Daoy (cell line): Measurements from ENCODE around the gene OR52N1. TPM values are rescaled to one million over a fixed set of nuclear protein-coding genes. Genes with fewer than 3 reads are reported as not detected.

Experiments
- DNase-seq: peaks from one replicate; pipeline ENCODE4 v3.0.0-alpha.2; 2015; ENCODE audit warnings: low read depth
- total RNA-seq: library from RNA; depleted of rRNA; stranded (reverse); fragments of >200 nt; shearing (Covaris generic); gene quantifications from 2 replicates; pipeline ENCODE4 v1.2.3, GENCODE V29; 2014; rRNA removed

The OR52N1 gene
- 0.15 TPM in 1 of 2 replicates, not detected in the other for total RNA-seq

DNA sequence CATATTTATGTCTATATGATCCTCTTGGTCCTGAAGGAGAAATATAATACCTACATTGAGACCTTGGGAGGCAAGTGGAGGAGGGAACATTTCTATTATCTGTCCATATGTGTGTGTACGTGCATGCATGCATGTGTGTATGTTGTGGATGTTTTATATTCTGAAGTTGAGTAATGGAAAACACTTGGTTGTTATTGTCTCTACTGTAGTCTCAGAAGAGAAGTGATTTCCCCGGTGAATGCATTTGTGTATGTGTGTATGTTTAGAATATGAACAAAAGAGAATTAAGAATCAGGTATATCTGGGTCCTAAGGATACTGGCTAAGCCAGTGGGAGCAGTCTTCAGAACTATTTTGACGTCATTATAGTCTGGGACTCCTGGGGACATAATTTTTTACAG is at the start of gene OR52N1:
Gene OR52N1, minus strand, starts transcription at position 101 of the 400 bp plus-strand sequence. CDS start 2,449 bp downstream, outside the sequence.
- DNase-seq = no peak

DNA sequence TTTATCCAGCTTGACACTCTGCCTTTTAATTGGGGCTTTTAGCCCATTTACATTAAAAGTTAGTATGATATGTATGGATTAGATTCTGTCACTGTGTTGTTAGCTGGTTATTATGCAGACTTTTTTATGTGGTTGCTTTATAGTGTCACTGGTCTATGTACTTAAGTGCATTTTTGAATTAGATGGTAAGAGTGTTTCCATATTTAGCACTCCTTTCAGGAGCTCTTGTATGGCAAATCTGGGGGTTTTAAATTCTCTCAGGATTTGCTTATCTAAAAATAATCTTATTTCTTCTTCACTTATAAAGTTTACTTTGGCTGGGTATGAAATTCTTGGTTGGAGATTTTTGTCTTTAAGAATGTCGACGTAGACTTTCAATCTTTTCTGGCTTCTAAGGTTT is 46.6 kb upstream of the OR52N1 start:
- DNase-seq = no peak

DNA sequence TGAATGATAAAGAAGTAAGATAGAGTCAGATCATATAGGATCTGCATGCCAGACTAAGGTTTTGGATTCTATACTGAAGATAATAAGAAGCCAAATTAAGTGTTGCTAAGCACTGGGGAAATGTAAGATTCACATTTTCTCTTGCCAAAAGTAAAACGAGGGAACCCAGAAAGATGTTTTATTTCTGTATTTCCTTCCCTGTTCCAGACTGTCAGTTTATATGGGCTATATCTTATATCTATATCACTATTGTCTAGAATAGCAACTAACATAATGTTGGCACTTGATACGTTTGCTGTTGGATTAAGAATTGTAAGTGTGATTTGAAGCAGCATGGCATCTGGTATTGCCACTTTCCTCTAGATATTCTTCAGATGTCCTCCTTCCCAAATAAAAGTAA is 42.4 kb upstream of the OR52N1 start:
- DNase-seq = no peak

DNA sequence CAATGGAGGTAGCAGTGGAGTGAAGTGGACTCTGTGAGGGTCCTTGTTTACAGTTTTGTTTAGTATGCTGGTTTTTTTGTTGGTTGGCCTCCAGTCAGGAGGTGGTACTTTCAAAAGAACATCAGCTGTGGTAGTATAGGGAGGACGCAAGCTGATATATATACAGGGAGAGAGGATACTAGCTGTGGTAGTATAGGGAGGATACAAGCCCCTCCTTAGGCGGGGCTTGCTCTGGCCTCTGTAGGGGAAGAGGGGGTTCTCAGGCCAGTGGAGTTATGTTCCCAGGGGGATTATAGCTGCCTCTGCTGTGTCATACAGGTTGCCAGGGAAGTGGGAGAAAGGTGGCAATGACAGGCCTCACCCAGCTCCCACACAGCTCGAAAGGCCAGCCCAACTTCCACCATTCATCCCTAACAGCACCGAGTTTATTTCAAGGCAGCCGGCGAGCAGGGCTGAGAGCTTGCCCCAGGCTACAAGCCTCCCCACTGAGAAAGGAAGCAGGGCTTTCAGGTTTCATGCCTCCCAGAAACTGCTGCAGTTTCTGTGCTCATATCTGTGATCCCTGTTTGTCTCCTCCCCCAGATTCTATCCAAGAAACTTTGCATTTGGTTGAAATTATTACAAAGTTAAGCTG is 40.2 kb upstream of the OR52N1 start:
- peak; percentile 34 for DNase-seq

DNA sequence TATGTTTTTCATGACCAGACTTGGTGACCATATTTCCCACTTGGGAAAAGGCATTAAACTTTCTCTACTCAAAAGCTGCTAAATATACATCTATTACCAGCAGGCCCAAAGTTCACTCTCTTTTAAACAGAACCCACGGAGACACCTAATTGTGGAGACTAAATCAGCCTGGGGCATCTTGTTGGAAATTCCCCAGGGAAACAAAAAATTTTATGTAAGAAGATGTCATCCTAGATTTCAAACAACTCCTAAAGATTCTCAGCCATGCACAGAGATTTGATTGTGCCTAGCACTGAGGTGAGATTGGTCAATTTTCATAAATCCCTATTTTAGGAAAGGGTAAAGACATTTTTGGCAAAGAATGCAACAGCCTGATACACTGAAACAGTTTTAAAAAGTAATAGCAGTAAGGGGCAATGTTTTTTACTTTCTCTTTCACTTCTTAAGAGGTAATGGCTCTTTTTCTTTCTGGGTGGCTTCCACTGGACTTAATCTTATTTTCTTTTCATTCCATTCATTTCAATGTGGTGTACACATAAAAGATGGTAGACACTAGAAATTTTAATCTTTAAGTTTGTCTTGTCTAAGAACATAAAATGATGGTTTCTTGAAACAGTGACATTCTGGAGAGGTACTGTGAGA is 27.3 kb upstream of the OR52N1 start:
- no peak for DNase-seq

DNA sequence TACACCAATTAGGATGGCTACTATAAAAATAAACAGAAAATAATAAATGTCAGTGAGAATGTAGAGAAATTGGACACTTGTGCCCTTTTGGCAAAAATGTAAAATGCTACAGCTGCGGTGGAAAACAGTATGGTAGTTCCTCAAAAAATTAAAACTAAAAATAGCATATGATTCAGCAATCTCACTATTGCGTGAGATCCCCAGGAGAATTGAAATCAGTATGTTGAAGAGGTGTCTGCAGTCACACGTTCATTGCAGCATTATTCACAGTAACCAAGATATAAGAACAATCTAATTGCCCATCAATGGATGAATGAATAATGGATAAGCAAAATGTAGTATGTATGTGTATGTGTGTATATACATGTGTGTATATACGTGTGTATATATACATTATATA is 24.5 kb upstream of the OR52N1 start:
- no peak for DNase-seq

DNA sequence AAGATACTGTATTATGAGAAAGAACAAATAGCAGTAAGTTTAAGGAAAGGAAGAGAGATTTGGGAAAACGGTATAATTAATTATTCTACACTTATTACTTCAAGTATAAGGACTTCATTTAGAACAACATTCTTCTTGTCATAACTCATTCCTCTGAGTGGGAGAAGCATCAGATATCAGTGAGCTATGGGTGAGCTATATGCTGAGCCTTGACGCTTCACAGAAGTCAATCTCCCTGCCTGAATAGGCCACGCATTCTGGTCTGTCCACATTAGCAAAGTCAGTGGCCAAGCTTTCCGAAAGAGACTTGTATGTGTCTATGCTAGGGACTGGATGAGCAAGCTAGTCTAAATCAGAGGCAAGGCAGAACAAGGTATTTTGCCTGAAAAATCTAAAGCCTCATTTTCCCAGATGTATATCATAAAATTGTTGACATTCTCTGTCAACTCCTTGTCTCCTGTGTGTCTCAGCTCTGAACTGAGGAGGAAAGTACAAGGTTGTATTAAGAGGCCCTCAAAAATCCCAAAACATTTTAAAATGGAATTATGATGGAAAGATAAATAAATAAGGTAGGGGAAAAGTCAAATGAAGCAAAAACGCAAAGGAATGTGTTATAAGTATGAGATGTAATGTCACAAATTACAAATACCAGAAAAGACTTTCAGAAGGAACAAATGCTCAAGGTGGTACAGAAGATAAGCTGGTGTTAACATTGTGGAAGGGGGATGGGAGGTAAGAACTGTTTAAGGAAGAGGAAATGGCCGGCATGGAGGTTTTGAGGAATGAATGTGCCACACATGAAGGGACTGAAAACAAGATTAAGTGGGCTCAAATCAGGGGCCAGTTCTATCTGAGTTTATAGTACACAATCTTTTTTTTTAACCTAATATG is 19.1 kb upstream of the OR52N1 start:
- DNase-seq = no peak

DNA sequence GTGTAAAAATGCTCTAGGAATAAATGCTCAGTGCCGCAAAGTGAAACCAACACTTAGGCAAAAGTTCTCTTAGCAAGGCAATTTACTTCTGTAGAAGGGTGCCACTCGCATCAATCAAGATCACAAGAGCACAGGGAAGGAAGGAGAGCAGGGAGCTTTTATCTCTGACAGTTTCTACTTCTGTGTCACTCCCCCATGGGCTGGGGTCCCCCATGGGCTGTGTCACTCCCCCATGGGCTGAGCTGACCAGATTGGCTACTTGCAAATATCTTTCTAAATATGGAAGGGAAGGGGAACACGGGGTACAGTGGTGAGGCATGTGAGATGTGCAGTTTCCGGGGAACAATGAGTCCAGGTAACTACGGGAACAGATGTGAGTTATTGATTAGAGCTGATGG is 18.1 kb upstream of the OR52N1 start:
- DNase-seq = no peak

DNA sequence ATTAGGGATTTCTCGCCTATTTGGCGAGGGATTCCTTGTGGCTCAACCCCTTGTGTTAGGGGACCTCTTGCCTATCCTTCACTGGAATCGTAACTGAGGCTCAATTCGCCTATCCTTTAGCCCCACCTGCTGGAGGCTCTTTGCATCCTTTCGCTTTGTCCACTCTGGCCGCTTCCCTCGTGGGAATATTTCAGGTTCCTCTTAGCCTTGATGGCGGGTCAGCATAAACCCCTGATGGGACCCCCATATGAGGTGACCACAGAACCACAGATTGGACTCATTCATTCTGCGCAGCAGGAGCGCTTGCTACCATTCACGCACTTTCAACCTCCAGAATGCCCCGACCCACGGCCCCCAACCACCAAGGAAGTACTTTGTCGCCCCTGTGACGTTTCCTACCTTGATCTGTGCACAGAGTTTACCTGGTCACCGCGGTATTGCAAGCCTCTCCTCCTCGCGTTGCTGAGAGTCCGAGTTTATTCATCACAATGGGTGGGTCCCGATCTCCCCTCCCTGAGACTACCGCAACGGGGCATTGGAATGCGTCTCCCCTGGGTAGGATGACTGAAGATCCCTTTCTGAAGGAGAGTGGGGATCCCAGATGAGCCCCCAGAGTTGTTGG is 17.5 kb upstream of the OR52N1 start, which contains the start of gene OR52N2:
Gene OR52N2, plus strand, starts transcription at position 425 of the 622 bp plus-strand sequence. CDS start 11,412 bp downstream, outside the sequence.
- DNase-seq = peak; percentile 54

DNA sequence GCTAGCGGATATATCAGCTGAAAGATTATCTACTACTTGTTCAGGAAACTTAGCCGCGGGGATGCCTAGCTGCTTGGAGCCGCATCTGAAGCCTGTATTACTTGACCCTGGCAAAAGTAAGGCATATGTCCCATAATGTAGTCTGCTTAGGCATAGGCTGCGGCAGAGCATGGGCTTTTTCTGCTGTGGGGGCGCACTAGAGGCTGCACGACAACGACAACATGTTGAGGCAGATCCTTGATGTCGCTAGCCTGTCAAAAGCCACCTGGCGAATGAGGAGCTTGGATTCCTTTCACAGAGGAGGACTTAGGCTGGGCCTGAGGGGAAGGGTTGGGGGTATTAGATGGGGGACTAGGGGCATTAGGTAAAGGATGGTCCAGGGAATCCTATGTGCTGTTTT is 16.5 kb upstream of the OR52N1 start:
- DNase-seq = no peak

DNA sequence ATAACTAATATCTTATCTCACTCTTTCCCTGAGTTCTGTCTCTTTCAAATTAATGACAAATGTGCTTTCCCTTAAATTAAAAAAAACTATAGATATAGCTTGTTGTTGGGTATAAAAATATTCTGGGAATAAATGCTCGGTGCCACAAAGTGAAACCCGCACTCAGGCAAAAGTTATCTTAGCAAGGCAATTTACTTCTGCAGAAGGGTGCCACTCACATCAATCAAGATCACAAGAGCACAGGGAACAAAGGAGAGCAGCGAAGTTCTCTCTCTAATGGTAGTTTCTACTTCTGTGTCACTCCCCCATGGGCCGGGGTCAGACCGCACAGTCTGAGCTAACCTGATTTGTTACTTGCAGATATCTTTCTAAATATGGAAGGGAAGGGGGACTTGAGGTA is 12.9 kb upstream of the OR52N1 start:
- no peak for DNase-seq

DNA sequence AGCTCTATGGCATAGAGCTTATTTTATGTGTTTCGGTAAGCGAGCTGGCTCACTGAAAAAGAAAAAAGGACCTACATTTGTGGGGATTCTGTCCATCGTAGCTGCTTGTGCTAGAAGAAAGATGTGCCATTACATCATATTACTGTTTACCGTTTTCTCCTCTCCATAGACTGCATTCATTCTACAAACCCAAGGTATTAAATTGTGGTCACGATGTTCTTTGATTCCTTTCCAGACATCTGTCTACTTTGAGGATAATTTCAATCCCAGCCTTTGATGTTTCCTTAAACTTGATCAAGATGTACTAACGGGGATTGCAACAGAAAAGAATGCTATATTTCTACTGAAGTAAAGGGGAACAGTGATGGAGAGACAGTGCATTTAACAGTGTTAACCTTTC is 5.5 kb upstream of the OR52N1 start:
- no peak for DNase-seq

DNA sequence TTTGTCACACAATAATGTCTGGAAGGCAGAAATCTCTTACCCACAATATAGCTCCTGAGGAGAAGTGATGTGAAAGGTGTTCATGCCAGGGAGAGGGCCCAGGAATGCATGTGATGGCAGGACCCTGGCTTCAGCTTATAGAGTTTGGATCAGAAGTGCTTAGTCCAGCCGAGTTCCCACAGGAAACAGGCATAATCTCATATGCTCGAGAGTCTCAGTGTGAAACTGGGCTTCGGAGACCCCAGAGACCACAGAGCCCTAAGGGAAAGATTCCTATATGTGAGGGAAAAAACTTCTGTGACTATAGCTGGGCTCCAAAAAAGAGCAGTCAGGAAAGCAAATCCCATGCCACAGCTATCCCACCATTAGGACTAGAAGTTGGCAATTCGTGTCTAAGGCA is 7.8 kb downstream of the OR52N1 start, which contains the start of gene OR52N5:
Gene OR52N5, minus strand, starts transcription at position 101 of the 400 bp plus-strand sequence. CDS start 4,721 bp downstream, outside the sequence.
- DNase-seq = no peak

DNA sequence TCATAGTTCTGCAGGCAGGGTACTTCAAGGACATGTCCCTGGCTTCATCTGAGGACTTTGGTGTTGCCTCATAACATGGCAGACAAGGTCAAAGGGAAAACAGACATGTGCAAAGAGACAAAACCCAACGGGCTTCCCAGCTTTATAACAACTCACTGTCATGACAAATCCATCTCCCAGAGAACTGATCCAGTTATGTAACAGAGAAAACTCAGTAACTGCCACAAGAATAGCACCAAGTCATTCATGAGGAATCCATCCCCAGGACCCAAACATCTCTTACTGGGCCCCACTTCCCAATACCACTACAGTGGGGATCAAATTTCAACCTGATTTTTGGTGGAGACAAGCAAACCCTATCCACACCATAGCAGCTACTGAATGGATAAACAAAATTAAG is 24.0 kb downstream of the OR52N1 start:
- DNase-seq = no peak

DNA sequence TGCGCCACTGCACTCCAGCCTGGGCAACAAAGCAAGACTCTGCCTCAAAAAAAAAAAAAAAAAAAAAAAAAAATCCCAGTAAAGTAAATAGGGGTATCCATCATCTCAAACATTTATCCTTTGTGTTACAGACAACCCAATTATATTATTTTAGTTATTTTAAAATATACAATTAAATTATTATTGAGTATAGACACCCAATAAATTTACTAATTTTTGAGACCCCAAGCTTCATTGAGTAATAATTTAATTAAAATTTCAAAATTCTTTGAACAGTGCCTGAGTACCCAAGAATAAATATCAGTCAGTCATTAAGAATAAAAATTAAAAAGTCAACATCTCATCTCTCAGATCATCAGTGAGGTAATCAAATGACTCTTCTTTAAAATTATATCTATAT is 37.1 kb downstream of the OR52N1 start, which contains the start of gene OR52N4:
Gene OR52N4, plus strand, starts transcription at position 301 of the 400 bp plus-strand sequence. CDS start 498 bp downstream, outside the sequence.
- DNase-seq = no peak

DNA sequence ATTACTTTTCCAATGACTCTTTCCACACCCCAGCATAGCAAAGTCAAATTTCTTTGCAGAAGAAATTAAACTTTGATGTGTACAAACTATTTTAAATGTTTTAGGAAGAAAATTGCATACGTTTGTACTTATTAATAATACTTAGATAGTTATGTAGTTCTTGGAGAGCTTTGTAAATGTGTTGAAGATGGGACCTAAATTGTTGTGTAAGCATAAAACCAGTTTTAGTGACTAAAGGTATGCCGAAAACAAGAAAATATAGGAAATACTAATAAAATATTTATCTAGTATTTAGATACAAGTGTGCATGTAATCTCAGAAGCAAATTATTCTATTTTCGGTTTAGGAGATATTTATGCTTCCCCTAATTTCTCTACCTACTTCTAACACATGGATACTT is 41.2 kb downstream of the OR52N1 start:
- no peak for DNase-seq

DNA sequence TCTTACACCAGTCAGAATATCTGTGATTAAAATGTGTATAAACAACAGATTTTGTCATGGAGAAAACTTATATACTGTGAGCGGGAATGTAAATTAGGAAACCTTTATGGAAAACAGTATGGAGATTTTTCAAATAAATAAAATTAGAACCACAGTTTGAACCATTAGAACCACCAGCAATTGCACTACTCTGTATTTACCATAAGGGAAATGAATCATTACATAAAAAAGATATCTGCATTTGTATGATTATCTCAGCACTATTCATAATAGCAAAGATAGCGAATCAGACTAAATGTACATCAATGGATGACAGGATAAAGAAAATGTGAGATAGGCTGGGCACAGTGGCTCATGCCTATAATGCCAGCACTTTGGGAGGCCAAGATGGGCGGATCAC is 44.5 kb downstream of the OR52N1 start:
- no peak for DNase-seq

DNA sequence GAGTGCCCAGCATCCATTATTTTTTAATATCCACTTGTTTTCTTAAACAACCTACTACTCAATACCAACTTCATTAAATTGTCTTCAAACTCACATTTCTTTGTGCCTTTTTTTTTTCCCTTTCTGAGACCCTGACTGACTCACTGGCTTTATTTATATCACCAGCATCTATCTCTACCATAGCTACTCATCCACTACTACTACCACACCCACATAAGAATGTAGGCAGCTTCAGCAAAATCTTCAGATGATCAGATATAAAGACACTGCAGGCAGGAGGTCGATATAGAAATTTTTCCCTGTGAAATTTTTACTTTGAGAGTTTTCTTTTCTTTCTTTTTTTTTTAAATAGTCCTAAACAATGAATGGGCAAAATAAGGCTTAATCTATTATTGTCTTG is 52.6 kb downstream of the OR52N1 start:
- DNase-seq = no peak

DNA sequence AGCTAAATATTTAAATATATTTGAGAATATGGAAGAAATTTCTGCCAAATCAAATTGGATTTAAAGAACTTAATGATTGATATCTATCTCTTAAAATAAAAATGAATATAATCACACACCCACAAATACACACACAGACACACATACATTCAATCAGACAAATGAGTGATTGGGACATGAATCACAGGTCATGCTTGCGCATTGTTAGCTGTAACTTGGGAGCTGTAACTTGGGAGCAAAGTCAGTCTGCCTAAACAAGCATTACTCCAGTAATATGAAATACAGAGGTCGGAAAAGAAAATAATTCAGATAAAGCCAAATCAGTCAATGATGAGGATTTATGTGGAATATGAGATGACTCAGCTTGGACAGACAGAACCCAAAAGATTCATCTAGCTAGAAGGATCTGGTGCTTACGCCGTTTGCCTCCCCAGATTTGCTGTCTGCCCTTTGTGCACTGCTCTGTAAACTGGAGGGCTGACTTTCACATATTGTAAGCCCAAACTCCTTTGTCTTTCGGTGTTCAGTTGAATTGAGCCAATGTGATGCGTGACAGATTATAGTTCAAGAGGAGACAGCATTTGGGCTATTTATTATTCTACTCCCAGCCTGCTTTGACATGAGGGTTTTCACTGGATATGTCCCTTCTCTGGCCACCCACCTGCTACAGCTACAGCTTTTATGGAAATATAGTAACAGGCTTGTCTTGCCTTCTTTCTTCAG is 53.2 kb downstream of the OR52N1 start:
- peak; percentile 14 for DNase-seq

DNA sequence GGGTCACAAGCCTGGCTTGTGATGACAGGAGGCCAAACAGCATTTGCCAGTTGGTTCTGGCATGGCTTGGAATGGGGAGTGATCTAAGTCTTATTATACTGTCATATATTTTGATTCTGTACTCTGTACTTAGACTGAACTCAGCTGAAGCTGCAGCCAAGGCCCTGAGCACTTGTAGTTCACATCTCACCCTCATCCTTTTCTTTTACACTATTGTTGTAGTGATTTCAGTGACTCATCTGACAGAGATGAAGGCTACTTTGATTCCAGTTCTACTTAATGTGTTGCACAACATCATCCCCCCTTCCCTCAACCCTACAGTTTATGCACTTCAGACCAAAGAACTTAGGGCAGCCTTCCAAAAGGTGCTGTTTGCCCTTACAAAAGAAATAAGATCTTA is 54.0 kb downstream of the OR52N1 start:
- DNase-seq = peak; percentile 18
